Retinal pigment epithelial cell (primary cell): Measurements from ENCODE around the gene EHD3.

Source experiments
- DNase-seq: peaks from one replicate; pipeline ENCODE4 v3.0.0-alpha.2; 2010; ENCODE audit warnings: low read depth
- H3K4me3 ChIP-seq: 2 replicates; pipeline ENCODE4 v1.5.1; 2011; ENCODE audit warnings: mild to moderate bottlenecking, low read length, control low read depth, moderate library complexity
- TF ChIP-seq, protein P1 (sequence below): conservative IDR thresholded peaks from 2 replicates; pipeline ENCODE4 v1.5.1; 2011; ENCODE audit warnings: low read depth, low read length, control low read depth, inconsistent platforms

EHD3 gene

DNA sequence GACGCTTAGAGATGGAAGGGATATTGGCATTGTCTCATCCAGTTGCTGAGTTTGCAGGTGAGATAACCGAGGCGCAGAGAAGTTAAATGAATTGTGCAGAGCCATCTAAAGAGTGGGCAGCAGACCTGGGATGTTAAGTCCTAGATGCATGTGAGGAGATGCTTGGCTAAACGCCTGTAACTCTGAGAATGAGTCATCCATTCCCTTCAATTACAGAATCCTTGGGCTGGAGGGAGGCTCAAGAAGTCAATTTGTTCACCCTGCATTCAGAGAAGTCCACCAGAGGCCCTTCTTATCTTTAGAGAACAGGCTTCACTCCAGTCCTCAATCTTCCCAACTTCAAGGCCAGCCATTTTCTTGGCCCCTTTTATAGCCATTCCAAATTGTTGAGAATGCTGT, 1.6 kb downstream of the EHD3 start:
- TF ChIP-seq, protein P1, sequence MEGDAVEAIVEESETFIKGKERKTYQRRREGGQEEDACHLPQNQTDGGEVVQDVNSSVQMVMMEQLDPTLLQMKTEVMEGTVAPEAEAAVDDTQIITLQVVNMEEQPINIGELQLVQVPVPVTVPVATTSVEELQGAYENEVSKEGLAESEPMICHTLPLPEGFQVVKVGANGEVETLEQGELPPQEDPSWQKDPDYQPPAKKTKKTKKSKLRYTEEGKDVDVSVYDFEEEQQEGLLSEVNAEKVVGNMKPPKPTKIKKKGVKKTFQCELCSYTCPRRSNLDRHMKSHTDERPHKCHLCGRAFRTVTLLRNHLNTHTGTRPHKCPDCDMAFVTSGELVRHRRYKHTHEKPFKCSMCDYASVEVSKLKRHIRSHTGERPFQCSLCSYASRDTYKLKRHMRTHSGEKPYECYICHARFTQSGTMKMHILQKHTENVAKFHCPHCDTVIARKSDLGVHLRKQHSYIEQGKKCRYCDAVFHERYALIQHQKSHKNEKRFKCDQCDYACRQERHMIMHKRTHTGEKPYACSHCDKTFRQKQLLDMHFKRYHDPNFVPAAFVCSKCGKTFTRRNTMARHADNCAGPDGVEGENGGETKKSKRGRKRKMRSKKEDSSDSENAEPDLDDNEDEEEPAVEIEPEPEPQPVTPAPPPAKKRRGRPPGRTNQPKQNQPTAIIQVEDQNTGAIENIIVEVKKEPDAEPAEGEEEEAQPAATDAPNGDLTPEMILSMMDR, result no peak
- DNase-seq, result peak; percentile 68

DNA sequence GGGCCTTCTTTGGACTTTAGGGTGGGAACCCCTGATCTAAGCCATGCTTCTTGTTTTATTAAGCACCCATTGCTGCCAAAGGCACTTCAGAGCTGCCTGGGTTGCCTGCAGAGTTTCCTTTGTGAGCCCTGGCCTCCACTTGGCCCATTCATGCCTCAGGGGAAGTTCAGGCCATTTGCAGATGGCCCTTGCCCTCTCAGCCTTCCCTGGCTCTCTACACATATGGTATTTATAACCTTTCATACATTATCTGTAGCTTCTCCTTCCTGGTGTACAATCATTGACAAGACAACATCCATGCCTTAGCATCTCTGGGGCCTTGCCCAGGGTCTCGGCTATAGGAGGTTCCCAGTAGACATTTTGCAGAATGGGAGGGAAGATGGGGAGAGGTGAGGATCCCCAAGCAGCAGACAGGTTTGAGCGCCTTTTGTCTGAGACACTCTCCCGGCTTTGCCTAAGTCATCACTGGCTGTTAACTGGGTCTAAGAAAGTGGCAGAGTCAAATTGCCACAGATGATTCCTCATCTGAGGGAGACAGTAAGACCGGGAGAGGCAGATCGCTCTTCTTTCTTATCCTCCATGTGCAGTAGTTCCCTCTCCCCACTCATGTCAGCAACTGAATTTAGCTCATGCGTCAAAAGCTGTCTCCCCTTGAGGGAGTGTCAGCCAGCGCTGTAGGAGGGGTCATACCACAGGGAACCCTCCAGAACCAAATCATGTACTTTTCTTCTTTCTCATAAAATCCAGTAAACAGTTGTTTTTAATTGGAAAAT, 2.7 kb downstream of the EHD3 start:
- no peak for DNase-seq
- H3K4me3 ChIP-seq, result no peak overlapping the region
- TF ChIP-seq, protein P1, result no peak

More for the DNA sequence above, 1.6 kb downstream of the EHD3 start:
- no peak overlapping the region for H3K4me3 ChIP-seq

DNA sequence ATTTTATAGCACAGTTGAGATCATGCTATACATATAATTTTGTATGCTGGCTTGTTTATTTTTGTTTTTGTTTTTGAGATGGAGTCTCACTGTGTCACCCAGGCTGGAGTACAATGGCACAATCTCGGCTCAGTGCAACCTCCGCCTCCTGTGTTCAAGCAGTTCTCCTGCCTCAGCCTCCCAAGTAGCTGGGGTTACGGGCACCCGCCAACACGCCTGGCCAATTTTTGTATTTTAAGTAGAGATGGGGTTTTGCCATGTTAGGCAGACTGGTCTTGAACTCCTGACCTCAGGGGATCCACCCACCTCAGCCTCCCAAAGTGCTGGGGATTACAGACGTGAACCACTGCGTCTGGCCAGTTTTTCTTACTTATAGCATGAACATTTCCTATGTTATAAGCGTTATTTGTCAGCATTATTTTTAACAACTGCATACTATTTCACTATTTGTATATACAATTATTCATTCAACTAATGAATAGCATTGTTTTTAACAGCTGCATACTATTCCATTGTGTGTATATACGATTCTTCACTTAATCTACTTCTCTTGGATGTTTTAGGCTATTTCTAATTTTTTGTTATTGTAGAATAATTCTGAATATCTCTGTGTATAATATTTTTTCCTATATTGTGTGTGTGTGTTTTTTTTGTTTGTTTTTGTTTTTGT, 3.5 kb downstream of the EHD3 start:
- H3K4me3 ChIP-seq, result no peak overlapping the region
- no peak for DNase-seq
- TF ChIP-seq, protein P1, result no peak

DNA sequence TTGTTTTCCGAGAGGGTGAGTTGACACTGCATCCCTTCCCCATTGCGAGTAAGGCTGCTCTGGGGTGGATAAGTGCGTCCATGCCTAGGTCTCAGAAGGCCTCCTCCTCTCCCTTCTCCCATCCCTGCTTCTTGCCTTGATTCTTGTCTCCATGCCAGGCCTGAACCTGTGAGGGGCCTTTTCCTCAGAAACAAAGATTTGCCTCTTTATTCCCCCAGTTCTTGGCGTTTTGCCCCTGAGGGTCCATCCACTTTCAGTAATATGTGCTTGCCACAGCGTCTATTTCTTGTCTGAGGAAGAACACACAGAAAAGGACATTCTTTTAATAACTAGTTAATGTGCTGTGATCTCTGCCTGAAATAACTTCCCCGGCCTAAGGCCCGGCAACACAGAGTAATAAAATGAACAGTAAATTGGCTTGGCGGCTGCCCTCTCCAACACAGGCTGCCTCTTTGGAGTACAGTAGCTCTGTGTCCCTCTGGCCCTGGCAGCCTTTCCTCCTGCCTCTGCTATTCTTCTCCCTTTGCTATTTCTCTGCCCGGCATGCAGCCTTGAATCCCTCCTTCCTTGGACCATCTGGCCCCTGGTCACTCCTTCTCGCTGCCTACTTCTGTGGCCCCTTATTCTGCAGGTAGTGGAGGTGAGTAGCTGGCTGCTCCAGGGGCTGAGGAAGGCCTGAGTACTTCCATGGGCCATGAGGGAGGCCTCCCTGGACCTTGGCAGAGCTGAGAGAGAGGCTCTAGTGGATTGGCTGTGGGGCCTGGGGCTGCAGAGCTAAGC, 4.4 kb downstream of the EHD3 start:
- no peak for DNase-seq
- TF ChIP-seq, protein P1, result no peak
- no peak overlapping the region for H3K4me3 ChIP-seq

DNA sequence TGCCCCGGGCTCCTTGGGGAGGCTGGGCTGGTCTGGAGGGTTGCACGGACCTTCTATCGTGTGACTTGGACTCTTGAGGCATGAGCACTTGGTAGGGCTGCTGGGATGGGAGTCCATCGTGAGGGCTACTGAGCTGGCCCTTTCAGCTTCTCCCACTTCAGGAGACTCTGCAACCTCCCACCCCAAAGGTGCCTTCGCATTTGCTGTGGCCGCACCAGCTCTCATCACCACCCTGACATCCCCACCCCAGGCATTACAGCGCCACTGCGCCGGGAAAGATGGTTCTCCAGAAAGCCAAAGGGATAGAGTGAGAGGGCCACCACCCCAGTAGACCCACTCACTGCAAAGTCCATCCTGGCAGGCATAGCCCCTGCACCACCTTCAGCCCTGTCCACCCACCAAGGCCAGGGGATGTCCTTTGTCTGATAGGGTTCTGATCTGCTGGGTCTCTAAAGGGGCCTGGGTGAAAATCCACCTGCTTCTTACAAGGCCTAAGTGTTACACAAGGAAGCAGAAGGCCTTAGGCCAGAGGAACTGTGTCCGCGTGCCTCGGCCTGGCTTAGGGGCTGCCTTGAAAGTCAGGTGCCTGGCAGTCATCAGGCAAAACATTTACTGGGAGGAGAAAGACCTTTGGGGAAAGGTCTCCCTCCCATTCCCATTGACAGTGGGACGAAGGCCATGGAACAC, 5.1 kb downstream of the EHD3 start:
- H3K4me3 ChIP-seq, result no peak overlapping the region
- no peak for DNase-seq
- TF ChIP-seq, protein P1, result no peak

DNA sequence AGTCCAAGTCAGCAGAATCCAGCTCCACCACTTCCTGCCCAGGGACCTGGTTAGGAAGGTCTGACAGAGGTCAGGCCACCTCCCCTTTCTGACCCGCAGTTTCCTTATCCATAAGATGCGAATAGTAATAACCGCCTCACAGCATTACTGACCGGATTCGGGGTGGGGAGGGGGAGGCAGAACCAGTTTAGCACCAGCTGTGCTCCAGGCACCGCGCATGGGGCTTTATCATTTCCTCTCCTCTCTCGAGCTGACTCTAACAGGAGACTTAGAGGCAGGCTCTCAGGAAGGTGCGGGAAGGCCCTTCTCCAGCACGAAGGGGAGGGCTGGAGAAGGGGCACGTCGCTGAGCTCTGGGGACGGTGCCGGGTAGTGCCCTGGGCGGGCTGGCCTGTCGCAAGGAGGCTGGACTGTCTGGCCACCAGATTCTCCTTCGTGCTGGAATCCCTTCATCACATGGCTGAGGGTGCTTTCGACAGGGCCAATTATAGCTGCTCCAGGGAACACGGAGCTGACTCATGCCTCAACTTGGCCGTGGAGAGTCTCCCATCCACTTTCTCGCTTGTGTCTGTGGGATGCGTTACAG, 5.7 kb downstream of the EHD3 start:
- TF ChIP-seq, protein P1, result no peak
- DNase-seq, result peak; percentile 76
- no peak overlapping the region for H3K4me3 ChIP-seq
